ENCODE data around the gene STARD13.

GRCh38 chr13:33286128-33286527 lies 573 bp upstream of the STARD13 start:
- TF ChIP-seq, protein P1, sequence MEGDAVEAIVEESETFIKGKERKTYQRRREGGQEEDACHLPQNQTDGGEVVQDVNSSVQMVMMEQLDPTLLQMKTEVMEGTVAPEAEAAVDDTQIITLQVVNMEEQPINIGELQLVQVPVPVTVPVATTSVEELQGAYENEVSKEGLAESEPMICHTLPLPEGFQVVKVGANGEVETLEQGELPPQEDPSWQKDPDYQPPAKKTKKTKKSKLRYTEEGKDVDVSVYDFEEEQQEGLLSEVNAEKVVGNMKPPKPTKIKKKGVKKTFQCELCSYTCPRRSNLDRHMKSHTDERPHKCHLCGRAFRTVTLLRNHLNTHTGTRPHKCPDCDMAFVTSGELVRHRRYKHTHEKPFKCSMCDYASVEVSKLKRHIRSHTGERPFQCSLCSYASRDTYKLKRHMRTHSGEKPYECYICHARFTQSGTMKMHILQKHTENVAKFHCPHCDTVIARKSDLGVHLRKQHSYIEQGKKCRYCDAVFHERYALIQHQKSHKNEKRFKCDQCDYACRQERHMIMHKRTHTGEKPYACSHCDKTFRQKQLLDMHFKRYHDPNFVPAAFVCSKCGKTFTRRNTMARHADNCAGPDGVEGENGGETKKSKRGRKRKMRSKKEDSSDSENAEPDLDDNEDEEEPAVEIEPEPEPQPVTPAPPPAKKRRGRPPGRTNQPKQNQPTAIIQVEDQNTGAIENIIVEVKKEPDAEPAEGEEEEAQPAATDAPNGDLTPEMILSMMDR (optimal IDR thresholded peaks at IDR 0.05 in 1 of 3, IDR thresholded peaks at IDR 0.05 in 1 of 3, conservative IDR thresholded peaks at IDR 0.05 in 1 of 3; ENCODE audit: extremely low read depth in 1 of 3, insufficient read depth in 2 of 3, low read length in 3 of 3), result no peak
- no peak for TF ChIP-seq EZH2 (IDR thresholded peaks at IDR 0.05; ENCODE audit: low read length)
